Stimulated activated naive CD4-positive, alpha-beta T cell (primary cell): ENCODE data around the gene AQP5.

ENCODE experiments used
- DNase-seq, 6 experiments: peaks; one replicate each; lab custom pipeline; 2025; lab: John Stamatoyannopoulos, UW

The AQP5 gene

GRCh38 chr12:49961111-49961922 lies at the start of gene AQP5:
AQP5 (plus strand) TSS chr12:49961872; CDS start chr12:49962018, 146 bp downstream.
- no peak for DNase-seq

GRCh38 chr12:49912345-49913255 lies 49.1 kb upstream of the AQP5 start:
- DNase-seq, result no peak

GRCh38 chr12:49916129-49916919 lies 45.3 kb upstream of the AQP5 start:
- DNase-seq, result no peak

- DNase-seq, result no peak
These were observed 44.4 kb upstream of the AQP5 start for GRCh38 chr12:49917166-49917787.

- no peak for DNase-seq
These were observed 43.9 kb upstream of the AQP5 start for GRCh38 chr12:49917788-49918173.

GRCh38 chr12:49920241-49920914 lies 41.3 kb upstream of the AQP5 start:
- DNase-seq, result no peak

- DNase-seq, result no peak
These were observed 40.8 kb upstream of the AQP5 start for GRCh38 chr12:49920915-49921286.

- DNase-seq, result no peak
These were observed 40.4 kb upstream of the AQP5 start for GRCh38 chr12:49921299-49921698.

- no peak for DNase-seq
These were observed 39.7 kb upstream of the AQP5 start for GRCh38 chr12:49921936-49922335.

GRCh38 chr12:49922349-49923034 lies 39.2 kb upstream of the AQP5 start:
- DNase-seq, result no peak

GRCh38 chr12:49923035-49923644 lies 38.5 kb upstream of the AQP5 start:
- no peak for DNase-seq

- DNase-seq, result no peak
These were observed 37.7 kb upstream of the AQP5 start for GRCh38 chr12:49923880-49924556.

GRCh38 chr12:49924628-49925246 lies 36.9 kb upstream of the AQP5 start:
- DNase-seq, result no peak

GRCh38 chr12:49925433-49926204 lies 36.1 kb upstream of the AQP5 start:
- no peak for DNase-seq

- DNase-seq, result no peak
These were observed 33.2 kb upstream of the AQP5 start for GRCh38 chr12:49928471-49928870.

GRCh38 chr12:49929581-49929980 lies 32.1 kb upstream of the AQP5 start:
- DNase-seq, result no peak

GRCh38 chr12:49930515-49931288 lies 31.0 kb upstream of the AQP5 start:
- DNase-seq, result no peak

- DNase-seq, result no peak
These were observed 29.6 kb upstream of the AQP5 start for GRCh38 chr12:49932023-49932422.
